SH-SY5Y (cell line): Measurements from ENCODE around the gene CEBPG.

Source experiments
- GATA2 ChIP-seq: IDR thresholded peaks from 2 replicates; pipeline ENCODE4 v1.6.1; 2011; ENCODE audit warnings: mild to moderate bottlenecking, low read depth, low read length
- GATA3 ChIP-seq: IDR thresholded peaks from 2 replicates; pipeline ENCODE4 v1.6.1; 2011; ENCODE audit warnings: low read depth, mild to moderate bottlenecking, low read length, moderate library complexity

- TF ChIP-seq GATA2 (no peak), GATA3 (no peak)
These were observed 44.2 kb downstream of the CEBPG start for GRCh38 chr19:33417751-33418150.
